H9 (cell line): Measurements from ENCODE around the gene SNCB. TPM values are rescaled to one million over a fixed set of nuclear protein-coding genes. Genes with fewer than 3 reads are reported as not detected.
A peak's percentile ranks its signal among the peaks of the same experiment; 100 is the strongest.

Experiments used
- DNase-seq: peaks from one replicate; pipeline ENCODE4 v3.0.0-alpha.2; 2017
- H2AFZ ChIP-seq: one replicate; pipeline ENCODE4 v1.6.1; 2013; ENCODE audit warnings: mild to moderate bottlenecking, low read length, control low read depth, moderate library complexity
- H2AK5ac ChIP-seq: 2 replicates; pipeline ENCODE4 v1.6.1; 2013; ENCODE audit warnings: low read length, control low read depth, mixed read lengths; ENCODE audit not compliant: insufficient read length
- H2BK120ac ChIP-seq: one replicate; pipeline ENCODE4 v1.6.1; 2013; ENCODE audit warnings: low read depth, mild to moderate bottlenecking, low read length, control low read depth, inconsistent platforms; ENCODE audit not compliant: poor library complexity, severe bottlenecking
- H2BK12ac ChIP-seq: 2 replicates; pipeline ENCODE4 v1.6.1; 2013; ENCODE audit warnings: low read length, control low read depth, mixed read lengths, low read depth; ENCODE audit not compliant: insufficient read length
- H2BK15ac ChIP-seq: 2 replicates; pipeline ENCODE4 v1.6.1; 2013; ENCODE audit warnings: low read depth, low read length, control low read depth
- H2BK20ac ChIP-seq: one replicate; pipeline ENCODE4 v1.6.1; 2013; ENCODE audit warnings: low read depth, mild to moderate bottlenecking, low read length, control low read depth, inconsistent platforms; ENCODE audit not compliant: poor library complexity, severe bottlenecking
- H2BK5ac ChIP-seq: 2 replicates; pipeline ENCODE4 v1.6.1; 2013; ENCODE audit warnings: low read length, control low read depth, mixed read lengths; ENCODE audit not compliant: insufficient read length
- H3K14ac ChIP-seq: 2 replicates; pipeline ENCODE4 v1.6.1; 2013; ENCODE audit warnings: low read length, control low read depth; ENCODE audit not compliant: insufficient read depth
- H3K18ac ChIP-seq: 2 replicates; pipeline ENCODE4 v1.6.1; 2013; ENCODE audit warnings: low read depth, mild to moderate bottlenecking, mixed read lengths, low read length, control low read depth; ENCODE audit not compliant: insufficient read length
- H3K23ac ChIP-seq: 2 replicates; pipeline ENCODE4 v1.6.1; 2013; ENCODE audit warnings: low read length, control low read depth, mixed read lengths, low read depth; ENCODE audit not compliant: insufficient read length
- H3K23me2 ChIP-seq: 2 replicates; pipeline ENCODE4 v1.6.1; 2013; ENCODE audit warnings: low read depth, mild to moderate bottlenecking, mixed read lengths, low read length, control low read depth; ENCODE audit not compliant: insufficient read length, poor library complexity, severe bottlenecking
- H3K27ac ChIP-seq: 2 replicates; pipeline ENCODE4 v1.5.1; 2013; ENCODE audit warnings: low read length, control low read depth, mixed read lengths, low read depth; ENCODE audit not compliant: insufficient read length
- H3K27me3 ChIP-seq: 2 replicates; pipeline ENCODE4 v1.6.1; 2013; ENCODE audit warnings: low read length, control low read depth, inconsistent platforms; ENCODE audit not compliant: insufficient read depth
- H3K4ac ChIP-seq: 2 replicates; pipeline ENCODE4 v1.6.1; 2013; ENCODE audit warnings: low read depth, mild to moderate bottlenecking, control low read depth, inconsistent platforms, low read length, moderate library complexity
- H3K4me1 ChIP-seq: 2 replicates; pipeline ENCODE4 v1.6.1; 2013; ENCODE audit warnings: low read length, control low read depth, inconsistent platforms; ENCODE audit not compliant: insufficient read depth
- H3K4me2 ChIP-seq: 2 replicates; pipeline ENCODE4 v1.6.1; 2013; ENCODE audit warnings: low read length, control low read depth, mixed read lengths; ENCODE audit not compliant: insufficient read length, insufficient read depth
- H3K56ac ChIP-seq: 2 replicates; pipeline ENCODE4 v1.6.1; 2013; ENCODE audit warnings: low read depth, mild to moderate bottlenecking, mixed read lengths, low read length, control low read depth; ENCODE audit not compliant: insufficient read length
- H3K79me1 ChIP-seq: 2 replicates; pipeline ENCODE4 v1.6.1; 2013; ENCODE audit warnings: low read depth, mild to moderate bottlenecking, moderate library complexity, low read length, control low read depth, inconsistent platforms; ENCODE audit not compliant: insufficient read depth, poor library complexity, severe bottlenecking
- H3K79me2 ChIP-seq: 2 replicates; pipeline ENCODE4 v1.6.1; 2013; ENCODE audit warnings: low read length, control low read depth, inconsistent platforms; ENCODE audit not compliant: insufficient read depth
- H3K9ac ChIP-seq: 2 replicates; pipeline ENCODE4 v1.6.1; 2013; ENCODE audit warnings: low read length, control low read depth, mixed read lengths; ENCODE audit not compliant: insufficient read length; ENCODE audit errors: extremely low read depth
- H3K9me3 ChIP-seq: one replicate; pipeline ENCODE4 v1.6.1; 2013; ENCODE audit warnings: low read depth, low read length, inconsistent platforms; ENCODE audit not compliant: control insufficient read depth
- H3T11ph ChIP-seq: one replicate; pipeline ENCODE4 v1.6.1; 2013; ENCODE audit warnings: mild to moderate bottlenecking, low read length, control low read depth, inconsistent platforms
- H4K20me1 ChIP-seq: one replicate; pipeline ENCODE4 v1.6.1; 2013; ENCODE audit not compliant: control insufficient read depth, insufficient read length, insufficient read depth
- H4K5ac ChIP-seq: 2 replicates; pipeline ENCODE4 v1.6.1; 2013; ENCODE audit warnings: low read depth, mild to moderate bottlenecking, mixed read lengths, low read length, control low read depth; ENCODE audit not compliant: insufficient read length
- H4K8ac ChIP-seq: replicated peaks from 2 replicates; pipeline ENCODE4 v1.6.1; 2013; ENCODE audit warnings: low read length, control low read depth, mixed read lengths, low read depth; ENCODE audit not compliant: insufficient read length
- H4K91ac ChIP-seq: 2 replicates; pipeline ENCODE4 v1.6.1; 2013; ENCODE audit warnings: low read depth, mild to moderate bottlenecking, moderate library complexity, mixed read lengths, low read length, control low read depth; ENCODE audit not compliant: insufficient read length
- H3K27ac Mint-ChIP-seq, 3 experiments: 2 replicates in 2 of 3; 3 replicates in 1 of 3; pipeline ENCODE4 v1.8.0; 2020 to 2021; ENCODE audit warnings: mixed read lengths in 3 of 3, mild to moderate bottlenecking in 1 of 3, moderate library complexity in 1 of 3
- H3K27me3 Mint-ChIP-seq: 2 replicates; pipeline ENCODE4 v1.8.0; 2021; ENCODE audit warnings: low read depth, mild to moderate bottlenecking, moderate library complexity, mixed read lengths
- H3K36me3 Mint-ChIP-seq, 3 experiments: 2 replicates in 2 of 3; 3 replicates in 1 of 3; pipeline ENCODE4 v1.8.0; 2020 to 2021; ENCODE audit warnings: low read depth in 3 of 3, mixed read lengths in 3 of 3; ENCODE audit not compliant: insufficient read depth in 1 of 3
- H3K4me1 Mint-ChIP-seq, 2 experiments: 2 replicates each; pipeline ENCODE4 v1.8.0; 2020; ENCODE audit warnings: mixed read lengths in 2 of 2
- H3K4me3 Mint-ChIP-seq, 2 experiments: 2 replicates in 1 of 2; 3 replicates in 1 of 2; pipeline ENCODE4 v1.8.0; 2020 to 2021; ENCODE audit warnings: mild to moderate bottlenecking in 2 of 2, mixed read lengths in 2 of 2, moderate library complexity in 1 of 2
- H3K9me3 Mint-ChIP-seq, 2 experiments: 2 replicates in 1 of 2; 3 replicates in 1 of 2; pipeline ENCODE4 v1.8.0; 2020; ENCODE audit warnings: mild to moderate bottlenecking in 2 of 2, mixed read lengths in 2 of 2, moderate library complexity in 1 of 2
- CTCF ChIP-seq: fragments of 200-600 bp; sonication (generic); conservative IDR thresholded peaks from 3 replicates; pipeline ENCODE4 v1.8.0; 2021; ENCODE audit warnings: antibody characterized with exemption, mild to moderate bottlenecking
- WGBS: extraction: QIAGEN DNeasy Blood & Tissue Kit; methylation state at CpG from one replicate; pipeline ENCODE4 v1.1.7; 2013; ENCODE audit warnings: missing lambda C conversion rate, low lambda C conversion rate, mixed read lengths; ENCODE audit not compliant: insufficient read length; ENCODE audit errors: extremely low coverage; 5-methylcytosine and 5-hydroxymethylcytosine counted together
- total RNA-seq: library from RNA; stranded (reverse); gene quantifications from 2 replicates; pipeline ENCODE4 v1.2.1, GENCODE V29; 2021

SNCB gene
- total RNA-seq, 1 experiment from 2014 or later: 3.5 TPM

GRCh38 chr5:176630681-176631222 is 418 bp upstream of the SNCB start:
- Mint-ChIP-seq H3K27ac (0 out of 7 replicates have a peak overlapping the region, but pooled peaks of 1 of the 3 experiments have one; percentile 2), H3K27me3 (peaks cover 84% of the 10 kb centered on the region), H3K9me3 (peaks cover 0 to 7% of the 10 kb centered on the region in 2 experiments; a peak in 2 of 5 replicates), H3K36me3 (peaks cover 0 to 6% (median 0%) of the 10 kb centered on the region in 3 experiments; a peak in 3 of 7 replicates), H3K4me3 (peak overlapping the region; percentile 59 to 77), H3K4me1 (peaks cover 27 to 42% of the 10 kb centered on the region in 2 experiments)
- WGBS: no CpG with 5 or more reads among the region's 20 CpGs
- Histone ChIP-seq H3T11ph (no peak overlapping the region), H3K79me2 (no peaks in the 10 kb centered on the region), H4K91ac (no peak overlapping the region), H3K23ac (no peak overlapping the region), H3K9me3 (no peaks in the 10 kb centered on the region), H2AK5ac (no peak overlapping the region), H4K8ac (no peak overlapping the region), H3K56ac (no peak overlapping the region), H3K14ac (no peak overlapping the region), H2BK20ac (no peak overlapping the region), H2AFZ (no peak overlapping the region), H4K20me1 (no peaks in the 10 kb centered on the region), H3K23me2 (peaks cover 8% of the 10 kb centered on the region), H4K5ac (no peak overlapping the region), H2BK120ac (no peak overlapping the region), H3K27me3 (peaks cover 6% of the 10 kb centered on the region; the same call in 1 of the 2 replicates), H2BK12ac (no peak overlapping the region), H2BK5ac (no peak overlapping the region), H3K27ac (no peak overlapping the region), H3K9ac (no peak overlapping the region), H3K18ac (no peak overlapping the region), H2BK15ac (no peak overlapping the region), H3K79me1 (no peaks in the 10 kb centered on the region), H3K4me1 (no peaks in the 10 kb centered on the region), H3K4ac (no peak overlapping the region), H3K4me2 (peak overlapping the region; percentile 93)
- no peak for TF ChIP-seq CTCF
- DNase-seq: no peak
